Ishikawa (cell line): ENCODE results near the gene MTMR10.

Source experiments
- CEBPB ChIP-seq: IDR thresholded peaks from 2 replicates; pipeline ENCODE4 v1.6.1; 2012
- CREB1 ChIP-seq: IDR thresholded peaks from 2 replicates; pipeline ENCODE4 v1.6.1; 2012; ENCODE audit warnings: low read depth
- EP300 ChIP-seq: IDR thresholded peaks from 2 replicates; pipeline ENCODE4 v1.6.1; 2012; ENCODE audit warnings: borderline replicate concordance
- FOXM1 ChIP-seq: IDR thresholded peaks from 2 replicates; pipeline ENCODE4 v1.6.1; 2012; ENCODE audit warnings: low read depth, borderline replicate concordance
- NFIC ChIP-seq: IDR thresholded peaks from 2 replicates; pipeline ENCODE4 v1.6.1; 2012
- RAD21 ChIP-seq: IDR thresholded peaks from 2 replicates; pipeline ENCODE4 v1.6.1; 2012; ENCODE audit warnings: low read depth
- TAF1 ChIP-seq: IDR thresholded peaks from 2 replicates; pipeline ENCODE4 v1.6.1; 2012; ENCODE audit warnings: low read depth, mild to moderate bottlenecking
- TCF12 ChIP-seq: IDR thresholded peaks from 2 replicates; pipeline ENCODE4 v1.6.1; 2012; ENCODE audit warnings: low read depth
- TEAD4 ChIP-seq: IDR thresholded peaks from 2 replicates; pipeline ENCODE4 v1.6.1; 2012
- YY1 ChIP-seq: IDR thresholded peaks from 2 replicates; pipeline ENCODE4 v1.6.1; 2012; ENCODE audit warnings: low read depth
- ZBTB7A ChIP-seq: IDR thresholded peaks from 2 replicates; pipeline ENCODE4 v1.6.1; 2012; ENCODE audit warnings: low read depth
- TF ChIP-seq, protein P1 (sequence below): IDR thresholded peaks from 2 replicates; pipeline ENCODE4 v1.6.1; 2012
- TF ChIP-seq, protein P2 (sequence below): IDR thresholded peaks from 2 replicates; pipeline ENCODE4 v1.6.1; 2012; ENCODE audit warnings: low read depth, mild to moderate bottlenecking
- TF ChIP-seq, protein P3 (sequence below): IDR thresholded peaks from 2 replicates; pipeline ENCODE4 v1.6.1; 2012

DNA sequence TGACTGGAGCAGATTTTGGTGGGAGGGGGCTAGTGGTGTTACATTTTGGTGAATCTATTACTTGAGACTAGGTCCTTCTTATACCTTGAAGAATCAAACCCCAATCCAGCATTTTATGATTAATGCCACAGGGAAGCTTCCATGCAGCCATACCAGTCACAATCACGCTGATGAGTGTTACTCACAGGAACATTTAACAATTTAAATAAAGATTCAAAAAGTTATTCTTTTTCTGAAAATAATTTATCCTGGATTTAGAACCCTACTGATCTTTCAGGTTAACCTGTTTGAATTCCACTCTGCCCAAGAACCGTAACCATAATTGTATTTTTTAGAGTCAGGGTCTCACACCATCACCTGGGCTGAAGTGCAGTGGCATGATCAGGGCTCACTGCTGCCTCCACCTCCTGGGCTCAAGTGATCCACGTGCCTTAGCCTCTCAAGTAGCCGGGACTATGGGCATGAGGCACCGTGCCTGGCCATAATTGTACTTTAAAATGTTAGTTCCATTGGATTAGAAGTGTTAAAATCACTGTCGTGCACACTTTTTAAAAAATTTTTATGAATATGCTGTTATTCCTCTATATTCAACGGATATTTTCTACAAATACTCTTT is 929 bp upstream of the MTMR10 start:
- TF ChIP-seq EP300 (no peak), YY1 (no peak), NFIC (no peak), RAD21 (no peak), TCF12 (no peak), CREB1 (no peak), TEAD4 (no peak), TAF1 (no peak), CEBPB (no peak), ZBTB7A (no peak), FOXM1 (no peak)
- TF ChIP-seq, protein P1, sequence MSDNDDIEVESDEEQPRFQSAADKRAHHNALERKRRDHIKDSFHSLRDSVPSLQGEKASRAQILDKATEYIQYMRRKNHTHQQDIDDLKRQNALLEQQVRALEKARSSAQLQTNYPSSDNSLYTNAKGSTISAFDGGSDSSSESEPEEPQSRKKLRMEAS = no peak
- TF ChIP-seq, protein P2, sequence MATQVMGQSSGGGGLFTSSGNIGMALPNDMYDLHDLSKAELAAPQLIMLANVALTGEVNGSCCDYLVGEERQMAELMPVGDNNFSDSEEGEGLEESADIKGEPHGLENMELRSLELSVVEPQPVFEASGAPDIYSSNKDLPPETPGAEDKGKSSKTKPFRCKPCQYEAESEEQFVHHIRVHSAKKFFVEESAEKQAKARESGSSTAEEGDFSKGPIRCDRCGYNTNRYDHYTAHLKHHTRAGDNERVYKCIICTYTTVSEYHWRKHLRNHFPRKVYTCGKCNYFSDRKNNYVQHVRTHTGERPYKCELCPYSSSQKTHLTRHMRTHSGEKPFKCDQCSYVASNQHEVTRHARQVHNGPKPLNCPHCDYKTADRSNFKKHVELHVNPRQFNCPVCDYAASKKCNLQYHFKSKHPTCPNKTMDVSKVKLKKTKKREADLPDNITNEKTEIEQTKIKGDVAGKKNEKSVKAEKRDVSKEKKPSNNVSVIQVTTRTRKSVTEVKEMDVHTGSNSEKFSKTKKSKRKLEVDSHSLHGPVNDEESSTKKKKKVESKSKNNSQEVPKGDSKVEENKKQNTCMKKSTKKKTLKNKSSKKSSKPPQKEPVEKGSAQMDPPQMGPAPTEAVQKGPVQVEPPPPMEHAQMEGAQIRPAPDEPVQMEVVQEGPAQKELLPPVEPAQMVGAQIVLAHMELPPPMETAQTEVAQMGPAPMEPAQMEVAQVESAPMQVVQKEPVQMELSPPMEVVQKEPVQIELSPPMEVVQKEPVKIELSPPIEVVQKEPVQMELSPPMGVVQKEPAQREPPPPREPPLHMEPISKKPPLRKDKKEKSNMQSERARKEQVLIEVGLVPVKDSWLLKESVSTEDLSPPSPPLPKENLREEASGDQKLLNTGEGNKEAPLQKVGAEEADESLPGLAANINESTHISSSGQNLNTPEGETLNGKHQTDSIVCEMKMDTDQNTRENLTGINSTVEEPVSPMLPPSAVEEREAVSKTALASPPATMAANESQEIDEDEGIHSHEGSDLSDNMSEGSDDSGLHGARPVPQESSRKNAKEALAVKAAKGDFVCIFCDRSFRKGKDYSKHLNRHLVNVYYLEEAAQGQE = no peak
- TF ChIP-seq, protein P3, sequence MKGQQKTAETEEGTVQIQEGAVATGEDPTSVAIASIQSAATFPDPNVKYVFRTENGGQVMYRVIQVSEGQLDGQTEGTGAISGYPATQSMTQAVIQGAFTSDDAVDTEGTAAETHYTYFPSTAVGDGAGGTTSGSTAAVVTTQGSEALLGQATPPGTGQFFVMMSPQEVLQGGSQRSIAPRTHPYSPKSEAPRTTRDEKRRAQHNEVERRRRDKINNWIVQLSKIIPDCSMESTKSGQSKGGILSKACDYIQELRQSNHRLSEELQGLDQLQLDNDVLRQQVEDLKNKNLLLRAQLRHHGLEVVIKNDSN = no peak
